Sigmoid colon (tissue), 7 donors: ENCODE measurements around the gene DOCK1. TPM values are rescaled to one million over a fixed set of nuclear protein-coding genes. Genes with fewer than 3 reads are reported as not detected.

ENCODE experiments used
- DNase-seq: peaks from one replicate; pipeline ENCODE4 v3.0.0-alpha.2; 2019
- H3K27ac ChIP-seq, 4 donors: fragments of 200-600 bp; sonication (generic); one replicate each; pipeline ENCODE4 v1.5.1; 2016 to 2019; ENCODE audit warnings: mild to moderate bottlenecking in 1 of 4
- H3K27me3 ChIP-seq, 3 donors: fragments of 200-600 bp; sonication (generic); one replicate each; pipeline ENCODE4 v1.5.1; 2019; ENCODE audit warnings: mild to moderate bottlenecking in 1 of 3
- H3K36me3 ChIP-seq, 4 donors: fragments of 200-600 bp; sonication (generic); one replicate each; pipeline ENCODE4 v1.5.1; 2016 to 2019
- H3K4me1 ChIP-seq, 4 donors: fragments of 200-600 bp; sonication (generic); one replicate each; pipeline ENCODE4 v1.5.1; 2017 to 2019
- H3K4me3 ChIP-seq, 4 donors: fragments of 200-600 bp; sonication (generic); one replicate each; pipeline ENCODE4 v1.5.1; 2017 to 2019; ENCODE audit warnings: mild to moderate bottlenecking in 2 of 4, moderate library complexity in 1 of 4
- H3K9me3 ChIP-seq, 4 donors: fragments of 200-600 bp in 3 of 4; sonication (generic) in 3 of 4; one replicate each; pipeline versions ENCODE4 v1.5.1 to v1.6.1; 2013 to 2019
- EP300 ChIP-seq, 4 donors: sonication (generic); formaldehyde crosslinking; IDR thresholded peaks; one replicate each; pipeline ENCODE4 v1.6.1; 2017; ENCODE audit warnings: antibody characterized with exemption in 4 of 4
- POLR2A ChIP-seq, 2 donors: fragments of 450-650 bp; IDR thresholded peaks; one replicate each; pipeline ENCODE4 v1.6.1; 2016; ENCODE audit warnings: antibody characterized with exemption in 2 of 2, mild to moderate bottlenecking in 2 of 2, moderate library complexity in 2 of 2
- POLR2AphosphoS5 ChIP-seq, 4 donors: sonication (generic); formaldehyde crosslinking; IDR thresholded peaks; one replicate each; pipeline ENCODE4 v1.6.1; 2017; ENCODE audit warnings: antibody characterized with exemption in 4 of 4
- WGBS, 2 donors: extraction: QIAGEN DNeasy Blood & Tissue Kit; methylation state at CpG; one replicate each; pipeline ENCODE4 v1.1.7; 2013; 5-methylcytosine and 5-hydroxymethylcytosine counted together
- intact Hi-C: fragments of 100-400 bp; cut with DNase I; formaldehyde crosslinking; loops from one replicate; pipeline ENCODE4 v1.15.1; 2023
- polyA plus RNA-seq, 3 donors: library from polyadenylated mRNA; stranded (reverse); fragments of 200-250 nt; gene quantifications; one replicate each; pipeline ENCODE4 v1.2.3, GENCODE V29; 2013
- total RNA-seq, 4 donors: library from RNA; depleted of rRNA; stranded (reverse); fragments of >200 nt; gene quantifications; one replicate each; pipeline ENCODE4 v1.1.0, GENCODE V29; 2016
- TF ChIP-seq, protein P1 (sequence below), 4 experiments: fragments of 450-650 bp in 3 of 4; fragments of 200-600 bp in 1 of 4; IDR thresholded peaks; one replicate each; pipeline ENCODE4 v1.5.1; 2016 to 2019; ENCODE audit warnings: antibody characterized with exemption in 4 of 4, mild to moderate bottlenecking in 3 of 4, moderate library complexity in 2 of 4
- donor health status: healthy with polysubstance abuse.
- donor health status: Bipolar disorder and iron deficiency.
- donor health status: healthy.

The DOCK1 gene
- total and polyA plus RNA-seq, 7 donors = 15.0 to 53.7 (median 40.2) TPM

DNA sequence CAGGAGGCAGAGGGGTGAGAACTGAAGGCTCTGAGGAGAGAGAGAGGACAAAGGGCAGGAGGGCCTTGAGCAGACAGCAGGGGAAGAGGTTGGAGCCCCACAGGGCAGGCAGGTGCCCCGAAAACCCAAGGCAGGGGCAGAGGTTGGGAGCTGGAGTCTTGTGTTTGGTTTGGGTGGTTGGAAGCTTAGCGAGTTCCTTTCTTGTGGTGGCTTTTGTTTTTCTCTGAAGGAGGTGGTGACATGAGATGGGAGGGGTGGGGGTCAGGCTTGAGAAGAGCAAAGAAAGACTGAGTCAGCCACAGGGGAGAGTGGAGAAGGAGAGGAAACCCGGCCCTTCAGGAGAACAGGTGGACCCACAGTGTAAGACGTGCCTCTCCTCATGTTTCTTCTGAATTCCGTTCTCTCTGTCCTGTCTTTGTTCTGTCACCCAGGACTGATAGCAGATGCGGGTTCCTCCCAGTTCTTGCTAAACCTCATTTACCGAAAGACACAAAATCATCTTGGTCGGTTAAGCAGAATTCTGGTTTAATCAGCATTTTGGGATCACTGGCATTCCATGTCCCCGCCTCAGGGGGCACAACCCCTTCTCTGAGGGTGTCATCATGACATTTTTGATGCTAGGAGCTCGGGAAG, 195.9 kb downstream of the DOCK1 start:
- Histone ChIP-seq H3K4me3 (no peak overlapping the region), H3K4me1 (no peaks in the 10 kb centered on the region), H3K27ac (no peak overlapping the region), H3K27me3 (no peaks in the 10 kb centered on the region), H3K9me3 (no peaks in the 10 kb centered on the region), H3K36me3 (peaks cover 0 to 6% (median 1%) of the 10 kb centered on the region in 4 donors)
- DNase-seq = no peak
- 84 to 93% methylated on average over 10 of the region's 10 CpGs for WGBS, 2 donors
- TF ChIP-seq, protein P1, sequence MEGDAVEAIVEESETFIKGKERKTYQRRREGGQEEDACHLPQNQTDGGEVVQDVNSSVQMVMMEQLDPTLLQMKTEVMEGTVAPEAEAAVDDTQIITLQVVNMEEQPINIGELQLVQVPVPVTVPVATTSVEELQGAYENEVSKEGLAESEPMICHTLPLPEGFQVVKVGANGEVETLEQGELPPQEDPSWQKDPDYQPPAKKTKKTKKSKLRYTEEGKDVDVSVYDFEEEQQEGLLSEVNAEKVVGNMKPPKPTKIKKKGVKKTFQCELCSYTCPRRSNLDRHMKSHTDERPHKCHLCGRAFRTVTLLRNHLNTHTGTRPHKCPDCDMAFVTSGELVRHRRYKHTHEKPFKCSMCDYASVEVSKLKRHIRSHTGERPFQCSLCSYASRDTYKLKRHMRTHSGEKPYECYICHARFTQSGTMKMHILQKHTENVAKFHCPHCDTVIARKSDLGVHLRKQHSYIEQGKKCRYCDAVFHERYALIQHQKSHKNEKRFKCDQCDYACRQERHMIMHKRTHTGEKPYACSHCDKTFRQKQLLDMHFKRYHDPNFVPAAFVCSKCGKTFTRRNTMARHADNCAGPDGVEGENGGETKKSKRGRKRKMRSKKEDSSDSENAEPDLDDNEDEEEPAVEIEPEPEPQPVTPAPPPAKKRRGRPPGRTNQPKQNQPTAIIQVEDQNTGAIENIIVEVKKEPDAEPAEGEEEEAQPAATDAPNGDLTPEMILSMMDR (IDR thresholded peaks at IDR 0.05) = no peak
- TF ChIP-seq EP300 (IDR thresholded peaks at IDR 0.05) = no peak
- no peak for TF ChIP-seq POLR2A (IDR thresholded peaks at IDR 0.05)
- TF ChIP-seq POLR2AphosphoS5 (IDR thresholded peaks at IDR 0.05) = no peak
- intact Hi-C loops = no loop called here

DNA sequence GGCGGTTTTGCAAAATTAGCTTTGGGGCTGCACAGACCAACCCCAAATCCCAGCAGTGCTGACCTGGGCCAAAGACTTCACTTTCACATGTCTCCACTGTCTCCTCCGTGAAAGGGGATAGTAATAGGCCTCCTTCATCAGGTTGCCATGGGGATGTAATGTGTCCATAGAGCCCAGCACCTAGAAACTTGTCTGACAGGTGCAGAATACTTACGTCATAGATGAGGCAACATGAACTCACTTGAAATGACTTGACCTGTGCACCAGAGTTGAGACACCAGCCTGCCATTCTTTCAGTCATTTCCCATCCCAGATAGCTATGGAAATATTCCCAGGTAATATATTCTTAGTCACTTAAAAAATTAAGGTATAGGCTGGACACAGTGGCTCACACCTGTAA, 196.9 kb downstream of the DOCK1 start:
- no peaks in the 10 kb centered on the region for H3K27me3 ChIP-seq
- intact Hi-C loops = no loop called here
- H3K4me3 ChIP-seq = no peak overlapping the region
- H3K36me3 ChIP-seq = peaks cover 0 to 17% (median 6%) of the 10 kb centered on the region in 4 donors
- WGBS, 2 donors = 90 to 94% methylated on average over 3 of the region's 3 CpGs
- H3K27ac ChIP-seq = no peak overlapping the region
- H3K9me3 ChIP-seq = no peaks in the 10 kb centered on the region
- DNase-seq = no peak
- H3K4me1 ChIP-seq = no peaks in the 10 kb centered on the region
- TF ChIP-seq POLR2A (IDR thresholded peaks at IDR 0.05) (no peak), EP300 (IDR thresholded peaks at IDR 0.05) (no peak), POLR2AphosphoS5 (IDR thresholded peaks at IDR 0.05) (no peak)
- TF ChIP-seq, protein P1 (IDR thresholded peaks at IDR 0.05) = no peak

- Histone ChIP-seq H3K27me3 (no peaks in the 10 kb centered on the region), H3K4me3 (no peak overlapping the region), H3K36me3 (peaks cover 0 to 31% (median 6%) of the 10 kb centered on the region in 4 donors), H3K27ac (no peak overlapping the region), H3K4me1 (no peaks in the 10 kb centered on the region), H3K9me3 (no peaks in the 10 kb centered on the region)
- TF ChIP-seq POLR2AphosphoS5 (IDR thresholded peaks at IDR 0.05) (no peak), POLR2A (IDR thresholded peaks at IDR 0.05) (no peak), EP300 (IDR thresholded peaks at IDR 0.05) (no peak)
- TF ChIP-seq, protein P1 (IDR thresholded peaks at IDR 0.05) = no peak
- intact Hi-C loops = no loop called here
- DNase-seq = no peak
- WGBS, 2 donors = 94 to 99% methylated on average over 1 of the region's 1 CpG
These were observed 209.9 kb downstream of the DOCK1 start for GRCh38 chr10:127115100-127115499.

- intact Hi-C loops = no loop called here
- DNase-seq = no peak
- H3K27me3 ChIP-seq = no peaks in the 10 kb centered on the region
- no peak overlapping the region for H3K4me3 ChIP-seq
- peaks cover 0 to 14% (median 0%) of the 10 kb centered on the region in 4 donors for H3K36me3 ChIP-seq
- TF ChIP-seq EP300 (IDR thresholded peaks at IDR 0.05) = no peak
- TF ChIP-seq POLR2AphosphoS5 (IDR thresholded peaks at IDR 0.05) = no peak
- TF ChIP-seq POLR2A (IDR thresholded peaks at IDR 0.05) = no peak
- TF ChIP-seq, protein P1 (IDR thresholded peaks at IDR 0.05) = no peak
- 59 to 64% methylated on average over 4 of the region's 4 CpGs for WGBS, 2 donors
- H3K4me1 ChIP-seq = no peaks in the 10 kb centered on the region
- no peak overlapping the region for H3K27ac ChIP-seq
- H3K9me3 ChIP-seq = no peaks in the 10 kb centered on the region
These were observed 211.9 kb downstream of the DOCK1 start for GRCh38 chr10:127117125-127117524.

GRCh38 chr10:127118034-127118433, 212.8 kb downstream of the DOCK1 start:
- H3K27ac ChIP-seq = no peak overlapping the region
- peaks cover 0 to 12% (median 0%) of the 10 kb centered on the region in 4 donors for H3K36me3 ChIP-seq
- no peaks in the 10 kb centered on the region for H3K4me1 ChIP-seq
- H3K9me3 ChIP-seq = no peaks in the 10 kb centered on the region
- no peaks in the 10 kb centered on the region for H3K27me3 ChIP-seq
- DNase-seq = no peak
- TF ChIP-seq POLR2A (IDR thresholded peaks at IDR 0.05) (no peak), EP300 (IDR thresholded peaks at IDR 0.05) (no peak), POLR2AphosphoS5 (IDR thresholded peaks at IDR 0.05) (no peak)
- TF ChIP-seq, protein P1 (IDR thresholded peaks at IDR 0.05) = no peak
- intact Hi-C loops = no loop called here
- no peak overlapping the region for H3K4me3 ChIP-seq
